PFSK-1 (cell line): ENCODE results near the gene ACY1.

Experiments
- POLR2AphosphoS5 ChIP-seq: IDR thresholded peaks from 2 replicates; pipeline ENCODE4 v1.6.1; 2012; ENCODE audit warnings: low read depth, mild to moderate bottlenecking, control low read depth, low read length, moderate library complexity
- REST ChIP-seq, 2 experiments: IDR thresholded peaks; 2 replicates each; pipeline versions ENCODE4 v1.6.1 to v1.8.0; 2011 to 2012; ENCODE audit warnings: low read depth in 2 of 2, low read length in 2 of 2, control low read depth in 1 of 2, inconsistent platforms in 1 of 2, mild to moderate bottlenecking in 1 of 2, moderate library complexity in 1 of 2; ENCODE audit not compliant: insufficient read depth in 1 of 2
- SIN3A ChIP-seq: IDR thresholded peaks from 2 replicates; pipeline ENCODE4 v1.6.1; 2012; ENCODE audit warnings: mild to moderate bottlenecking, low read length, moderate library complexity, borderline replicate concordance; ENCODE audit not compliant: insufficient read depth
- TAF1 ChIP-seq: IDR thresholded peaks from 2 replicates; pipeline ENCODE4 v1.6.1; 2012; ENCODE audit warnings: low read length, control low read depth, borderline replicate concordance; ENCODE audit not compliant: insufficient read depth

GRCh38 chr3:51966016-51966415 is 17.3 kb upstream of the ACY1 start:
- TF ChIP-seq SIN3A: no peak
- TF ChIP-seq REST (IDR thresholded peaks at IDR 0.05; ENCODE audit: insufficient read depth in 1 of 2, low read depth in 2 of 2, low read length in 2 of 2): no peak
- TF ChIP-seq TAF1: no peak
- TF ChIP-seq POLR2AphosphoS5: no peak
